Activated naive CD4-positive, alpha-beta T cell treated with anti-CD3 and anti-CD28 coated beads, Interleukin-2, amount 50 U/mL, for 72 hours (primary cell): ENCODE results near the gene ZBTB45. TPM values are rescaled to one million over a fixed set of nuclear protein-coding genes. Genes with fewer than 3 reads are reported as not detected.

Source experiments
- ATAC-seq, 2 donors: fragments of 150-1000 bp; cut with Tn5 transposase; 2 replicates each; pipeline ENCODE4 v1.10.0; 2021; ENCODE audit warnings: mild to moderate bottlenecking in 2 of 2, moderate library complexity in 2 of 2
- DNase-seq, 2 donors: peaks; one replicate each; pipeline ENCODE4 v3.0.0; 2021 to 2022; ENCODE audit warnings: low spot score in 2 of 2
- H3K27ac Mint-ChIP-seq, 2 donors: one replicate each; pipeline ENCODE4 v1.8.0; 2022; ENCODE audit warnings: mild to moderate bottlenecking in 2 of 2, mixed read lengths in 2 of 2
- H3K36me3 Mint-ChIP-seq, 2 donors: one replicate each; pipeline ENCODE4 v1.8.0; 2022; ENCODE audit warnings: mixed read lengths in 2 of 2
- H3K9me3 Mint-ChIP-seq, 2 donors: one replicate each; pipeline ENCODE4 v1.8.0; 2022; ENCODE audit warnings: mixed read lengths in 2 of 2
- total RNA-seq, 2 donors: library from RNA; stranded (reverse); gene quantifications; one replicate each; pipeline ENCODE4 v1.2.3, GENCODE V29; 2022

The ZBTB45 gene
- total RNA-seq = 10 to 100 TPM in 1 of 2 donors, 1 to 10 TPM in 1; 7.9 to 12.2 TPM

- peak within 1 kb of the TSS; percentile 95 to 99 for H3K27ac Mint-ChIP-seq
- DNase-seq (peak; percentile 94 to 96), ATAC-seq (peak; percentile 84 to 88)
- H3K36me3 Mint-ChIP-seq = peaks cover 16% of the 10 kb centered on the region in 2 donors
- H3K9me3 Mint-ChIP-seq = no peaks in the 10 kb centered on the region
These were observed at the start of gene ZBTB45 for GRCh38 chr19:58519355-58520256. TSS of gene ZBTB45 (minus strand) at chr19:58519810. CDS start at chr19:58517673, 2,137 bp downstream.

GRCh38 chr19:58568453-58569130, 49.0 kb upstream of the ZBTB45 start:
- H3K36me3 Mint-ChIP-seq = peaks cover 4 to 14% of the 10 kb centered on the region in 2 donors
- no peak for ATAC-seq
- peak overlapping the region in 1 of 2 donors; percentile 64 for H3K27ac Mint-ChIP-seq
- peak; percentile 1 to 42 for DNase-seq
- no peaks in the 10 kb centered on the region for H3K9me3 Mint-ChIP-seq

GRCh38 chr19:58566989-58567388, 47.4 kb upstream of the ZBTB45 start:
- H3K36me3 Mint-ChIP-seq = peaks cover 4 to 14% of the 10 kb centered on the region in 2 donors
- H3K9me3 Mint-ChIP-seq = no peaks in the 10 kb centered on the region
- ATAC-seq (no peak), DNase-seq (no peak)
- H3K27ac Mint-ChIP-seq = no peak overlapping the region

- H3K36me3 Mint-ChIP-seq = peaks cover 19 to 24% of the 10 kb centered on the region in 2 donors
- ATAC-seq (no peak), DNase-seq (peak in 1 of 2 donors; percentile 51)
- H3K9me3 Mint-ChIP-seq = no peaks in the 10 kb centered on the region
- peak overlapping the region in 1 of 2 donors; percentile 95 for H3K27ac Mint-ChIP-seq
These were observed 44.2 kb upstream of the ZBTB45 start for GRCh38 chr19:58563823-58564222.

- no peak for ATAC-seq
- no peak for DNase-seq
- Mint-ChIP-seq H3K9me3 (no peaks in the 10 kb centered on the region), H3K27ac (peak overlapping the region in 1 of 2 donors; percentile 95), H3K36me3 (peaks cover 20 to 25% of the 10 kb centered on the region in 2 donors)
These were observed 43.5 kb upstream of the ZBTB45 start for GRCh38 chr19:58563034-58563573.

- Mint-ChIP-seq H3K36me3 (peaks cover 27 to 32% of the 10 kb centered on the region in 2 donors), H3K9me3 (no peaks in the 10 kb centered on the region), H3K27ac (peak overlapping the region; percentile 36 to 75)
- ATAC-seq (peak in 1 of 2 donors; percentile 16), DNase-seq (peak in 1 of 2 donors; percentile 43)
These were observed 42.8 kb upstream of the ZBTB45 start for GRCh38 chr19:58562122-58563033.

GRCh38 chr19:58561373-58562121, 41.9 kb upstream of the ZBTB45 start:
- DNase-seq = no peak
- Mint-ChIP-seq H3K27ac (peak overlapping the region; percentile 36 to 75), H3K9me3 (no peaks in the 10 kb centered on the region), H3K36me3 (peaks cover 33 to 40% of the 10 kb centered on the region in 2 donors)
- no peak for ATAC-seq

GRCh38 chr19:58560921-58561320, 41.3 kb upstream of the ZBTB45 start:
- no peaks in the 10 kb centered on the region for H3K9me3 Mint-ChIP-seq
- DNase-seq (no peak), ATAC-seq (no peak)
- H3K36me3 Mint-ChIP-seq = peaks cover 36 to 46% of the 10 kb centered on the region in 2 donors
- H3K27ac Mint-ChIP-seq = no peak overlapping the region

- ATAC-seq (no peak), DNase-seq (no peak)
- Mint-ChIP-seq H3K36me3 (peaks cover 39 to 50% of the 10 kb centered on the region in 2 donors), H3K9me3 (no peaks in the 10 kb centered on the region), H3K27ac (peak overlapping the region; percentile 98 to 100)
These were observed 40.6 kb upstream of the ZBTB45 start for GRCh38 chr19:58560007-58560887.

GRCh38 chr19:58559275-58560006, 39.8 kb upstream of the ZBTB45 start:
- Mint-ChIP-seq H3K9me3 (no peaks in the 10 kb centered on the region), H3K36me3 (peaks cover 45 to 57% of the 10 kb centered on the region in 2 donors), H3K27ac (peak overlapping the region; percentile 98 to 100)
- DNase-seq = peak; percentile 79 to 89
- peak; percentile 47 to 51 for ATAC-seq

GRCh38 chr19:58558623-58559274, 39.1 kb upstream of the ZBTB45 start:
- Mint-ChIP-seq H3K9me3 (no peaks in the 10 kb centered on the region), H3K36me3 (peaks cover 49 to 64% of the 10 kb centered on the region in 2 donors), H3K27ac (peak overlapping the region; percentile 98 to 100)
- peak; percentile 99 to 100 for DNase-seq
- ATAC-seq = peak; percentile 64 to 67

GRCh38 chr19:58558066-58558622, 38.5 kb upstream of the ZBTB45 start, which contains the start of gene UBE2M:
TSS of gene UBE2M (minus strand) at chr19:58558611. CDS start at chr19:58558381, 230 bp downstream.
- ATAC-seq (peak in 1 of 2 donors; percentile 11), DNase-seq (peak in 1 of 2 donors; percentile 67)
- H3K36me3 Mint-ChIP-seq = peaks cover 47 to 68% of the 10 kb centered on the region in 2 donors

More at GRCh38 chr19:58558066-58558622, 38.5 kb upstream of the ZBTB45 start, which contains the start of gene UBE2M:
- Mint-ChIP-seq H3K9me3 (no peaks in the 10 kb centered on the region), H3K27ac (peak within 1 kb of the TSS; percentile 98 to 100)
